ENCODE results near the gene PTAFR.
"Not testable (repeated sequence)": the region's sequence is repeated elsewhere in the genome, so short reads cannot be mapped to it uniquely, and the experiment has no call there.

Gene PTAFR

GRCh38 chr1:28143496-28144202, 32.8 kb downstream of the PTAFR start:
- no peak for DNase-seq

- DNase-seq: no peak
These were observed 34.8 kb downstream of the PTAFR start for GRCh38 chr1:28141685-28142084.

GRCh38 chr1:28139866-28140265, 36.6 kb downstream of the PTAFR start:
- not testable (repeated sequence) for DNase-seq

GRCh38 chr1:28139025-28139712, 37.3 kb downstream of the PTAFR start:
- no peak for DNase-seq

- DNase-seq: peak; percentile 51
These were observed 39.4 kb downstream of the PTAFR start for GRCh38 chr1:28136922-28137613.

- no peak for DNase-seq
These were observed 40.1 kb downstream of the PTAFR start for GRCh38 chr1:28136169-28136921.

GRCh38 chr1:28135371-28136168, 40.9 kb downstream of the PTAFR start:
- no peak for DNase-seq

GRCh38 chr1:28134651-28135207, 41.8 kb downstream of the PTAFR start:
- DNase-seq: no peak

- DNase-seq: no peak
These were observed 44.0 kb downstream of the PTAFR start for GRCh38 chr1:28132171-28133167.

GRCh38 chr1:28130901-28131300, 45.6 kb downstream of the PTAFR start:
- no peak for DNase-seq

GRCh38 chr1:28129150-28129549, 47.3 kb downstream of the PTAFR start:
- no peak for DNase-seq

- DNase-seq: no peak
These were observed 48.8 kb downstream of the PTAFR start for GRCh38 chr1:28127617-28128257.

- no peak for DNase-seq
These were observed 49.6 kb downstream of the PTAFR start for GRCh38 chr1:28126783-28127490.

- DNase-seq: no peak
These were observed 50.3 kb downstream of the PTAFR start for GRCh38 chr1:28126212-28126611.

GRCh38 chr1:28123461-28123961, 53.0 kb downstream of the PTAFR start:
- no peak for DNase-seq

- no peak for DNase-seq
These were observed 54.3 kb downstream of the PTAFR start for GRCh38 chr1:28122183-28122582.

- DNase-seq: no peak
These were observed 56.9 kb downstream of the PTAFR start for GRCh38 chr1:28119556-28119955.

GRCh38 chr1:28118640-28119307, 57.7 kb downstream of the PTAFR start:
- no peak for DNase-seq

GRCh38 chr1:28115267-28115666, 61.2 kb downstream of the PTAFR start:
- no peak for DNase-seq
